Epithelial cell of proximal tubule (primary cell): ENCODE measurements around the gene TRIM69. TPM values are rescaled to one million over a fixed set of nuclear protein-coding genes. Genes with fewer than 3 reads are reported as not detected.
"Not testable (repeated sequence)": the region's sequence is repeated elsewhere in the genome, so short reads cannot be mapped to it uniquely, and the experiment has no call there.

Experiments
- DNase-seq: peaks from one replicate; pipeline ENCODE4 v3.0.0-alpha.2; 2011; ENCODE audit warnings: low read depth
- H3K4me3 ChIP-seq: 2 replicates; pipeline ENCODE4 v1.5.1; 2011; ENCODE audit warnings: low read depth, mild to moderate bottlenecking, low read length
- total RNA-seq: library from RNA; depleted of rRNA; stranded (reverse); fragments of >200 nt; gene quantifications from 2 replicates; pipeline ENCODE4 v1.2.3, GENCODE V29; 2015
- TF ChIP-seq, protein P1 (sequence below): conservative IDR thresholded peaks from 2 replicates; pipeline ENCODE4 v1.5.1; 2012; ENCODE audit warnings: low read depth, mild to moderate bottlenecking, low read length

TRIM69 gene
- total RNA-seq, 1 donor from 2014 or later = 7.7 TPM

DNA sequence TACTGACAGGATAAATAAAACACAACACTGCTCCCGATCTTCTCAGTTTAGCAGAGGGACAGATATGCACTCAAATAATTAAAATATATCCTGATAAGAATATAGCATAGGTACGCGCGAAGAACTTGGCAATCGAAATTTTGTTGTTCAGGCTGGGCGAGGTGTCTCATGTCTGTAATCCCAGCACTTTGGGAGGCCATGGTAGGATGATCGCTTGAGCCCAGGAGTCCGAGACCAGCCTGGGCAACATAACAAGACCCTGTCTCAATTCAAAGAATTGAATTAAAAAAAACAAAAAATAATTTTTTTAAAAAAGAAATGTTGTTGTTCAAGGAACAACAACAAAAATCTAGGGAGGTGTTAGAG, 17.4 kb upstream of the TRIM69 start:
- H3K4me3 ChIP-seq = no peak overlapping the region
- TF ChIP-seq, protein P1, sequence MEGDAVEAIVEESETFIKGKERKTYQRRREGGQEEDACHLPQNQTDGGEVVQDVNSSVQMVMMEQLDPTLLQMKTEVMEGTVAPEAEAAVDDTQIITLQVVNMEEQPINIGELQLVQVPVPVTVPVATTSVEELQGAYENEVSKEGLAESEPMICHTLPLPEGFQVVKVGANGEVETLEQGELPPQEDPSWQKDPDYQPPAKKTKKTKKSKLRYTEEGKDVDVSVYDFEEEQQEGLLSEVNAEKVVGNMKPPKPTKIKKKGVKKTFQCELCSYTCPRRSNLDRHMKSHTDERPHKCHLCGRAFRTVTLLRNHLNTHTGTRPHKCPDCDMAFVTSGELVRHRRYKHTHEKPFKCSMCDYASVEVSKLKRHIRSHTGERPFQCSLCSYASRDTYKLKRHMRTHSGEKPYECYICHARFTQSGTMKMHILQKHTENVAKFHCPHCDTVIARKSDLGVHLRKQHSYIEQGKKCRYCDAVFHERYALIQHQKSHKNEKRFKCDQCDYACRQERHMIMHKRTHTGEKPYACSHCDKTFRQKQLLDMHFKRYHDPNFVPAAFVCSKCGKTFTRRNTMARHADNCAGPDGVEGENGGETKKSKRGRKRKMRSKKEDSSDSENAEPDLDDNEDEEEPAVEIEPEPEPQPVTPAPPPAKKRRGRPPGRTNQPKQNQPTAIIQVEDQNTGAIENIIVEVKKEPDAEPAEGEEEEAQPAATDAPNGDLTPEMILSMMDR = no peak
- no peak for DNase-seq

DNA sequence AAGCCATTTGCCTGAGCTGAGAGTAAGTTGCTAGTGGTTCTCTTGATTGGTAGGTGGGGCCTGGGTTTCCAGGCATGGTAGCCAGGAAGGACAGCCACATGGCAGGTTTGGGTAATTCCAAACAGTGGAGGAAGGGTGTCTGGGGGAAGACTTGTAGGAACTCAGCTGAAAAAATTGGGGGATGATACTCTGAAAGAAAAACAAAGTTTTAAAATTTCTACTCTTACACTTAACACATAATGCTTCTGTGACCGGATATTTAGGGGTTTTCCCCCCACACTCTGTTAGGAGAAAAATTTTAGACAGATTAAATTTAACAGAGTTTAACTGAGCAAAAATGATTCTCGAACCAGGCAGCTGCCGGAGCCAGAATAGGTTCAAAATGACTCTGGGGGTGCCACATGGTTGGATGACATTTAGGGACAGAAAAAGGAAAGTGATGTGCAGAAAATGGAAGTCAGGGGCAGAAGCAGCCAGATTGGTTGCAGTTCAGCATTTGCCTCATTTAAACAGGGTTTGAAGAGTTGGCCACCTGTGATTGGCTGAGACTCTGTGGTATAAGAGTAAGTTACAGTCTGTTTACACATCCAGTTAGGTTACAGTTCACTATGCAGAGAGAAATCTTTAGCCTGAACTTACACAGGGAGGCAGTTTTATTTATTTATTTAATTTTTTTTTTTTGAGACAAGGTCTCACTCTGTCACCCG, 16.9 kb upstream of the TRIM69 start:
- no peak for DNase-seq
- TF ChIP-seq, protein P1 = no peak
- no peak overlapping the region for H3K4me3 ChIP-seq

DNA sequence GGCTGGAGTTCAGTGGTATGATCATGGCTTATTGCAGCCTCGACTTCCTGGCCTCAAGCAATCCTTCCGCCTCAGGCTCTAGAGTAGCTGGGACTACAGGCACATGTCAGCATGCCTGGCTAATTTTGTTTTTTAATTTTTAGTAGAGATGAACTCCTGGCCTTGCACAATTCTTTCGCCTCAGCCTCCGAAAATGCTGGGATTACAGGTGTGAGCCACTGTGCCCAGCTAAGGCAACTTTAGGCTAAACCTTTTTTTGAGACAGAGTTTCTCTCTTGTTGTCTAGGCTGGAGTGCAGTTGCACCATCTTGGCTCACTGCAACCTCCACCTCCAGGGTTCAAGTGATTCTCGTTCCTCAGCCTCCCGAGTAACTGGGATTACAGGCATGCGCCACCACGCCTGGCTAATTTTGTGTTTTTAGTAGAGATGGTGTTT, 16.3 kb upstream of the TRIM69 start:
- not testable (repeated sequence) for H3K4me3 ChIP-seq, DNase-seq

DNA sequence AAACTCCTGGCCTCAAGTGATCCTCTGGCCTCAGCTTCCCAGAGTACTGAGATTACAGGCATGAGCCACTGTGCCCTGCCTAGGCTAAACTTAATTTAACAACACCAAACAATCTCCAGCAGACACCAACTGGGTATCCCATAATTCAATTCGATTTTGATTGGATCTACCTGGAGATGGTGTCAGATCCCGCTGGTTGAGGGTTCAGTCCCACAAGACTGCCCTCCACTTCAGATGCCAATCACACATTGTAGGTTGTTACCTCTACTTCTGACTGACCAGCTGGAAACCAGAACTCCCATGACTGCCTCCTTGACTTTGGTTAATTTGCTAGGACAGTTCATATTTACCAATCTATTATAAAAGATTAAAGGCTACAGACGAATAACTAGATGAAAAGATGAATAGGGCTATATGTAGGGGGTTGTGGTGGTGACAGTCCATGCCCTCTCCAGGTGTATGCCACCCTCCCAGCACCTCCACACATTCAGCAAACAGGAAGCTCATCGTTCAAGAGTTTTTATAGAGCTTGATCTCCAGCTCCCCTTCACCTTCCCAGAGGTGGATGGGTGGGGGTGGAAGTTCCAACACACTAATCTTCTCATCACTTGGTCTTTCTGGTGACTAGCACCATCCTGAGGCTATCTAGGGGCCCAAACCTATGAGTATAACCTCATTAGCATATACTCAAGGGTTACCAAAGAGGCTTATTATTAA, 15.7 kb upstream of the TRIM69 start:
- TF ChIP-seq, protein P1 = no peak
- no peak for DNase-seq
- no peak overlapping the region for H3K4me3 ChIP-seq

DNA sequence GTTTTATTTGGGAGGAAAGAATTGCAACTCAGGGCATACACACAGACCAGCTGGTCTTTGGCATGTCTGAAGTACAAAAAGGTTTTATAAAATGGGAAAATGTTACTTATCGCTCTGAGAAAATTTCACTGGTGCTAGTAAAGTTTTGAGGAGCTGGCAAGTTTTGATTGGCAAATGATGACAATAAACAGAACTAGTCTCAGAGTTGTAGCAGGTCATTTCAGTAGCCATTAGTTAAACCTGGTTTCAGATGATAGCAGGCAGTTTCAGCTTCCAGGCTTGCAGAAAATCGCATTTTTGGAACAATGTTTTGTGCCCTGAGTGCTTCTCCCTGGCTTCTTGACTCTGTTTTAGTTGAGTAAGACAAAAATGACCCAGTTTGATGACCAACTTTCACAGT, 14.3 kb upstream of the TRIM69 start:
- TF ChIP-seq, protein P1 = no peak
- DNase-seq = no peak
- no peak overlapping the region for H3K4me3 ChIP-seq

DNA sequence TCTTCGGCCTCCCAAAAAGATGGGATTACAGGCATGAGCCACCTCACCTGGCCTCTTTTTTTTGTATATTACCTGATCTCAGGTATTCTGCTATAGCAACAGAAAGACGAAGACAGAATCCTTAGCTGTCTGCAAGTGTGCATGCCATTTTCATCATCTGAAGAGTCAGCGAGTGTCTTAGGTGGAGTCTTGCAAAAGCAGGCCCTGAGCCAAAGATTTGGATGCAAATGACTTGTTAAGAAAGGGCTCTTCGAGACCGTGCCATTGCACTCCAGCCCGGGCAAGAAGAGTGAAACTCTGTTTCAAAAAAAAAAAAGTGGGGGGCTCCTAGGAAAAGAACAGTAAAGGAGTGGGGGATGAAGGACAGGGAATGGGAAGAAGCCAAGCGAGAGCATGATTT, 10.2 kb upstream of the TRIM69 start:
- no peak for DNase-seq
- H3K4me3 ChIP-seq = no peak overlapping the region
- TF ChIP-seq, protein P1 = no peak

DNA sequence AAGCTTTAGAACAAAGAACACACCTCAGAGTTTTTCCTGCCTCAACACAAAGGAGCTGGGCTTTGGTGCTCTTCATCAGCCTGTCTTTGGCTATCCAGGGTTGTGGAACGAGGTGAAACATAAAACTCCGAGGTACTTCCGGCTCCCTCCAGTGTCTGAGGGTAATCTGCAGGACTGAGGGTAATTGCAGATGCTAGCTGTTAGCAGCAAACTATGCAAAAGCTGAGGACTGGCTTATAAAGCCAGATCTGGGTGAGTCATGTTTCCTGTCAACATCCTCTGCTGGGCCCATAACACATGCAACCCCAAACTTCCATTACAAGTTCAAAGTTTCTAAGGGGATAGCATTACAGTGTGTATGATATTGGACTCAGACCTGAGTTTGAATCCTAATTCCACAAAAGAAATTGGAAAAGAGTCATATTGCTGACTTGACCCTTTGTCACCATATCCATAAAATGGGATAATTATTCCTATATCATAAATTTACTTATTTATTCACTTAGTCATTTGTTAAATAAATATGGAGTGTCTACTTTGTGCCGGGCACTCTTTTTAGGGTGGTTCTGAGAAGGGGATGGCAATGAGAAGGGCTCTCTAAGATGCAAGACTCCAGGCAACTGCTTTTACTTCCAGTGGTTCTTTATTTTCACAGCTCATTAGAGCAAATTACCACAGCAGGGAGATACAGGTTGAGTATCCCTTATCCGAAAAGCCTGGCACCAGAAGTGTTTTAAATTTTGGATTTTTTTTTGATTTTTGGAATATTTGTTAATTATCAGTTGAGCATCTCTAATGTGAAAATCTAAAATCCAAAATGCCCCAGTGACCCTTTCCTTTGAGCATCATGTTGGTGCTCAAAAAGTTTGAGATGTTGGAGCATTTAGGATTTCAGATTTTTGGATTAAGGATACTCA, 9.5 kb upstream of the TRIM69 start:
- TF ChIP-seq, protein P1 = peak; percentile 20
- no peak overlapping the region for H3K4me3 ChIP-seq
- DNase-seq = peak; percentile 72
